Esophagus muscularis mucosa (tissue), 4 donors: ENCODE data around the gene LPCAT3. TPM values are rescaled to one million over a fixed set of nuclear protein-coding genes. Genes with fewer than 3 reads are reported as not detected.

ENCODE experiments used
- DNase-seq: peaks from one replicate; pipeline ENCODE4 v3.0.0-alpha.2; 2017; ENCODE audit errors: extremely low spot score
- H3K27ac ChIP-seq, 4 donors: fragments of 200-600 bp; sonication (generic); replicated peaks in 1 of 4; 1 replicate in 3 of 4; 2 replicates in 1 of 4; pipeline ENCODE4 v1.5.1; 2016 to 2019; ENCODE audit warnings: mild to moderate bottlenecking in 1 of 4
- H3K27me3 ChIP-seq, 4 donors: fragments of 200-600 bp; sonication (generic); one replicate each; pipeline versions ENCODE4 v1.5.1 to v1.6.0; 2016 to 2019
- H3K36me3 ChIP-seq, 4 donors: fragments of 200-600 bp; sonication (generic); one replicate each; pipeline ENCODE4 v1.5.1; 2016 to 2019
- H3K4me1 ChIP-seq, 4 donors: fragments of 200-600 bp; sonication (generic); one replicate each; pipeline ENCODE4 v1.5.1; 2016 to 2019
- H3K4me3 ChIP-seq, 4 donors: fragments of 200-600 bp; sonication (generic); 1 replicate in 2 of 4; 2 replicates in 2 of 4; pipeline ENCODE4 v1.5.1; 2016 to 2019; ENCODE audit warnings: mild to moderate bottlenecking in 4 of 4, moderate library complexity in 1 of 4
- H3K9me3 ChIP-seq, 4 donors: fragments of 200-600 bp; sonication (generic); 1 replicate in 3 of 4; 2 replicates in 1 of 4; pipeline ENCODE4 v1.5.1; 2016 to 2019
- EP300 ChIP-seq: sonication (generic); formaldehyde crosslinking; IDR thresholded peaks from one replicate; pipeline ENCODE4 v1.6.1; 2017; ENCODE audit warnings: antibody characterized with exemption
- POLR2A ChIP-seq: fragments of 450-650 bp; IDR thresholded peaks from one replicate; pipeline ENCODE4 v1.6.1; 2017; ENCODE audit warnings: antibody characterized with exemption, moderate library complexity, mild to moderate bottlenecking, low read depth
- POLR2AphosphoS5 ChIP-seq, 2 donors: sonication (generic); formaldehyde crosslinking; IDR thresholded peaks; one replicate each; pipeline ENCODE4 v1.6.1; 2017; ENCODE audit warnings: antibody characterized with exemption in 2 of 2
- WGBS: methylation state at CpG from one replicate; pipeline ENCODE4 v1.1.5; 2018; 5-methylcytosine and 5-hydroxymethylcytosine counted together
- intact Hi-C: fragments of 100-400 bp; cut with DNase I; formaldehyde crosslinking; loops from one replicate; pipeline ENCODE4 v1.15.1; 2023
- total RNA-seq, 4 donors: library from RNA; depleted of rRNA; stranded (reverse); fragments of >200 nt; gene quantifications; one replicate each; pipeline versions ENCODE4 v1.1.0 to v1.2.1, GENCODE V29; 2016
- TF ChIP-seq, protein P1 (sequence below), 3 experiments: fragments of 200-600 bp in 2 of 3; fragments of 450-650 bp in 1 of 3; sonication (generic) in 2 of 3; IDR thresholded peaks; one replicate each; pipeline ENCODE4 v1.5.1; 2017 to 2019; ENCODE audit warnings: antibody characterized with exemption in 3 of 3, mild to moderate bottlenecking in 2 of 3, moderate library complexity in 1 of 3

The LPCAT3 gene
- total RNA-seq, 4 donors from 2014 or later = 21.6 to 33.3 (median 26.2) TPM

GRCh38 chr12:6935371-6936193, 82.7 kb downstream of the LPCAT3 start:
- no peaks in the 10 kb centered on the region for H3K9me3 ChIP-seq
- peak overlapping the region; percentile 91 to 95 (median 93) for H3K27ac ChIP-seq
- no peak for TF ChIP-seq POLR2AphosphoS5 (IDR thresholded peaks at IDR 0.05)
- TF ChIP-seq, protein P1, sequence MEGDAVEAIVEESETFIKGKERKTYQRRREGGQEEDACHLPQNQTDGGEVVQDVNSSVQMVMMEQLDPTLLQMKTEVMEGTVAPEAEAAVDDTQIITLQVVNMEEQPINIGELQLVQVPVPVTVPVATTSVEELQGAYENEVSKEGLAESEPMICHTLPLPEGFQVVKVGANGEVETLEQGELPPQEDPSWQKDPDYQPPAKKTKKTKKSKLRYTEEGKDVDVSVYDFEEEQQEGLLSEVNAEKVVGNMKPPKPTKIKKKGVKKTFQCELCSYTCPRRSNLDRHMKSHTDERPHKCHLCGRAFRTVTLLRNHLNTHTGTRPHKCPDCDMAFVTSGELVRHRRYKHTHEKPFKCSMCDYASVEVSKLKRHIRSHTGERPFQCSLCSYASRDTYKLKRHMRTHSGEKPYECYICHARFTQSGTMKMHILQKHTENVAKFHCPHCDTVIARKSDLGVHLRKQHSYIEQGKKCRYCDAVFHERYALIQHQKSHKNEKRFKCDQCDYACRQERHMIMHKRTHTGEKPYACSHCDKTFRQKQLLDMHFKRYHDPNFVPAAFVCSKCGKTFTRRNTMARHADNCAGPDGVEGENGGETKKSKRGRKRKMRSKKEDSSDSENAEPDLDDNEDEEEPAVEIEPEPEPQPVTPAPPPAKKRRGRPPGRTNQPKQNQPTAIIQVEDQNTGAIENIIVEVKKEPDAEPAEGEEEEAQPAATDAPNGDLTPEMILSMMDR (IDR thresholded peaks at IDR 0.05) = no peak
- TF ChIP-seq EP300 = no peak
- no peak for TF ChIP-seq POLR2A
- intact Hi-C loops = no loop called here
- H3K4me1 ChIP-seq = peaks cover 76 to 95% (median 91%) of the 10 kb centered on the region in 4 donors
- H3K4me3 ChIP-seq = no peak overlapping the region
- peaks cover 6 to 56% (median 54%) of the 10 kb centered on the region in 4 donors for H3K36me3 ChIP-seq
- DNase-seq = no peak
- no peaks in the 10 kb centered on the region for H3K27me3 ChIP-seq
- 47% methylated on average over 14 of the region's 14 CpGs for WGBS

GRCh38 chr12:6934110-6934509, 84.2 kb downstream of the LPCAT3 start:
- Histone ChIP-seq H3K9me3 (no peaks in the 10 kb centered on the region), H3K4me1 (peaks cover 86 to 97% (median 96%) of the 10 kb centered on the region in 4 donors), H3K4me3 (no peak overlapping the region), H3K36me3 (peaks cover 6 to 44% (median 41%) of the 10 kb centered on the region in 4 donors), H3K27ac (peak overlapping the region; percentile 48 to 95 (median 92)), H3K27me3 (no peaks in the 10 kb centered on the region)
- no peak for DNase-seq
- intact Hi-C loops = no loop called here
- TF ChIP-seq POLR2AphosphoS5 (IDR thresholded peaks at IDR 0.05) = peak; percentile 30 to 57
- TF ChIP-seq, protein P1 (IDR thresholded peaks at IDR 0.05) = no peak
- WGBS = 24% methylated on average over 8 of the region's 8 CpGs

- Histone ChIP-seq H3K4me3 (no peak overlapping the region), H3K27me3 (no peaks in the 10 kb centered on the region), H3K27ac (peak overlapping the region; percentile 48 to 95 (median 92)), H3K36me3 (peaks cover 6 to 40% (median 36%) of the 10 kb centered on the region in 4 donors), H3K4me1 (peaks cover 76 to 89% (median 87%) of the 10 kb centered on the region in 4 donors), H3K9me3 (no peaks in the 10 kb centered on the region)
- 60% methylated on average over 1 of the region's 1 CpG for WGBS
- intact Hi-C loops = no loop called here
- TF ChIP-seq POLR2A (no peak), POLR2AphosphoS5 (IDR thresholded peaks at IDR 0.05) (no peak)
- TF ChIP-seq, protein P1 (IDR thresholded peaks at IDR 0.05) = no peak
- no peak for DNase-seq
These were observed 85.5 kb downstream of the LPCAT3 start for GRCh38 chr12:6932766-6933165.

DNA sequence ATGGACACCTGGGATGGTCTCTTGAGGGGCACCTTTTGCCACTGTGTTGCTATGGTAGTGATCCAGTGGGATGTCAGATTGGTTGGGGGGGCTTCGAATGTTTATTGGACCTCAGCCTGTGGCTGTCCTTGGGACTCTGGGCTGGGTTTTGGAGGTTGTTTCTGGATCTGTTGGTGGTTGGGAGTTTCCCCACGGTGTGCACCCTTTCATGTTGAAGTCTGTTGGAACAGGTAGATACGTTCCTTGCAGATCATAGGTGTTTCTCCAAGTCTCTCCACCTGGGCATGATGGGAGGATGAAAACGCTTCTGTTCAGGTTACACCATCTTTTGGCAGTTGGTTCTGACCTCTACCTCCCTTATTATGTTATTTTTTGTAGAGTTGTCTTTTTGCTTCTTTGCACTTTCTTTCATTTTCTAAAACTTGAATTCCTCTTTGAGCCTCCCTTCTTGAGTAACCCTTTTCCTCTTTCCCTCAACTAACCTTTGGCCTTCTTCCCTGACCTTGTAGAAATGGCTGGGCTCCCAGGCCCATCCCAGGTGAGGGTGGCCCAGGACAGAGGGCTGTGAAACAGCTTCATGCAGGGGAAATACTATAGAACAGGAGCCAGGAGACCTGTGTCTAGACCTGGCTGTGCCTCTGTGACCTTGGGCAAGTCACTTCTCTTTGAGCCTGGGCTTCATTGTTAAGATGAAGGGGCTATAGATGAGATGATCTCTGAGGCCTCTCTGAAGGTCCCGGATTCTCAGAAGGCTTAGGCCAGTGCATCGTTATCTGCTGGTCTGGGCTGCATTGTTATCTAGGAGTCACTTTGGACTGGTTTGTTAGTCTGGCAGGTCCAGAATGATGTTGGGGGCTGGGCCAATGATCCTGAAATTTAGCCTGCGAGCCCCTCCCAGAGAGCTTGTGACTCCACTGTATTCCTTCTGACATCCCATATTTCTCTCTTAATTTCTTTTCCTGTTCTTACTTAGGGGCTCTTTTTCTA, 88.5 kb downstream of the LPCAT3 start:
- no peak for DNase-seq
- H3K4me1 ChIP-seq = peaks cover 77 to 86% (median 86%) of the 10 kb centered on the region in 4 donors
- H3K9me3 ChIP-seq = no peaks in the 10 kb centered on the region
- intact Hi-C loops = no loop called here
- TF ChIP-seq, protein P1 (IDR thresholded peaks at IDR 0.05) = no peak
- TF ChIP-seq EP300 = no peak
- no peak for TF ChIP-seq POLR2AphosphoS5 (IDR thresholded peaks at IDR 0.05)
- TF ChIP-seq POLR2A = no peak
- H3K36me3 ChIP-seq = peaks cover 0 to 19% (median 15%) of the 10 kb centered on the region in 4 donors
- H3K27ac ChIP-seq = peak overlapping the region; percentile 95 to 99 (median 98)
- H3K4me3 ChIP-seq = peak overlapping the region; percentile 85 to 99 (median 92)
- WGBS = 34% methylated on average over 6 of the region's 7 CpGs
- H3K27me3 ChIP-seq = no peaks in the 10 kb centered on the region
